ENCODE measurements around the gene PLA2G10. TPM values are rescaled to one million over a fixed set of nuclear protein-coding genes. Genes with fewer than 3 reads are reported as not detected.

The PLA2G10 gene
- total and polyA plus RNA-seq, 2 of the 13 experiments (the other 11 are each of a cell fraction or from before 2014, with no cell fraction given) = not detected

- intact Hi-C loops (cut with micrococcal nuclease; ENCODE audit: unreplicated experiment) = loop anchor here (5.0 kb wide), 1 partner anchor 232 kb away; no protein-coding TSS in a partner anchor
- H3K9ac ChIP-seq (ENCODE audit: insufficient read depth, low read depth, low read length) = peak overlapping the region; percentile 93; the same call in 1 of the 2 replicates
- peaks cover 2 to 24% of the 10 kb centered on the region in 2 experiments for H3K36me3 ChIP-seq (replicated peaks in 1 of 2; ENCODE audit: control insufficient read depth in 1 of 2, insufficient read depth in 2 of 2, low read length in 2 of 2)
- POLR2A ChIA-PET = interaction anchor here (0.6 to 1.7 kb wide), 13 partner anchors 8 to 1254 kb away, joined by 3 to 8 read pairs (median 4); partner anchors contain the start of genes CEP20 and ERCC4
- ATAC-seq (no peak), DNase-seq (ENCODE audit: low spot score) (no peak), FAIRE-seq (no peak)
- in situ Hi-C loops (cut with HindIII; ENCODE audit: extremely low pct_ligation_motif_present, low pct_unique_long_range_greater_than_20kb) = no loop called here
- H2AFZ ChIP-seq (ENCODE audit: low read length) = no peak overlapping the region
- H3K4me2 ChIP-seq (ENCODE audit: low read depth, low read length) = peak overlapping the region; percentile 83
- CTCF ChIA-PET (ENCODE audit: low intra/inter-chr PET ratio, low total read pairs) = no interaction called here
- TF ChIP-seq DPF2 (CRISPR knock-in tag; IDR thresholded peaks at IDR 0.05; ENCODE audit: borderline replicate concordance, low read depth) = 0 out of 2 replicates have a peak, but pooled peaks have one; percentile 3
- peak; percentile 25; the same call in 1 of the 2 replicates for TF ChIP-seq ZMYM4 (CRISPR knock-in tag; IDR thresholded peaks at IDR 0.05)
- 0 out of 2 replicates have a peak, but pooled peaks have one; percentile 17 for TF ChIP-seq RARG (CRISPR knock-in tag; IDR thresholded peaks at IDR 0.05; ENCODE audit: low read depth)
- no peak for TF ChIP-seq MED8 (CRISPR knock-in tag; IDR thresholded peaks at IDR 0.05; ENCODE audit: insufficient replicate concordance)
- TF ChIP-seq SNAPC5 (CRISPR knock-in tag; IDR thresholded peaks at IDR 0.05; ENCODE audit: borderline replicate concordance) = 0 out of 2 replicates have a peak, but pooled peaks have one; percentile 34
- no peak for TF ChIP-seq ZNF776 (CRISPR knock-in tag; IDR thresholded peaks at IDR 0.05)
- TF ChIP-seq, protein P1, sequence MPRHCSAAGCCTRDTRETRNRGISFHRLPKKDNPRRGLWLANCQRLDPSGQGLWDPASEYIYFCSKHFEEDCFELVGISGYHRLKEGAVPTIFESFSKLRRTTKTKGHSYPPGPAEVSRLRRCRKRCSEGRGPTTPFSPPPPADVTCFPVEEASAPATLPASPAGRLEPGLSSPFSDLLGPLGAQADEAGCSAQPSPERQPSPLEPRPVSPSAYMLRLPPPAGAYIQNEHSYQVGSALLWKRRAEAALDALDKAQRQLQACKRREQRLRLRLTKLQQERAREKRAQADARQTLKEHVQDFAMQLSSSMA (CRISPR knock-in tag; IDR thresholded peaks at IDR 0.05) = 0 out of 2 replicates have a peak, but pooled peaks have one; percentile 15
- TF ChIP-seq ARNTL (CRISPR knock-in tag; IDR thresholded peaks at IDR 0.05) = 0 out of 2 replicates have a peak, but pooled peaks have one; percentile 12
- TF ChIP-seq SMAD9 (CRISPR knock-in tag; IDR thresholded peaks at IDR 0.05) = 0 out of 2 replicates have a peak, but pooled peaks have one; percentile 11
- no peak for TF ChIP-seq ZNF660 (CRISPR knock-in tag; IDR thresholded peaks at IDR 0.05; ENCODE audit: borderline replicate concordance, low read depth)
- no peak; the same call in 1 of the 2 replicates for TF ChIP-seq ZNF335 (CRISPR knock-in tag; IDR thresholded peaks at IDR 0.05)
- 0 out of 2 replicates have a peak, but pooled peaks have one; percentile 33 for TF ChIP-seq ZNF30 (CRISPR knock-in tag; IDR thresholded peaks at IDR 0.05)
- TF ChIP-seq ZBTB42 (CRISPR knock-in tag; IDR thresholded peaks at IDR 0.05) = no peak
- 0 out of 2 replicates have a peak, but pooled peaks have one; percentile 9 for TF ChIP-seq KDM3A (CRISPR knock-in tag; IDR thresholded peaks at IDR 0.05; ENCODE audit: low read depth)
- peak; percentile 29; the same call in 1 of the 2 replicates for TF ChIP-seq MTF2 (CRISPR knock-in tag; IDR thresholded peaks at IDR 0.05; ENCODE audit: borderline replicate concordance)
- TF ChIP-seq, protein P2, sequence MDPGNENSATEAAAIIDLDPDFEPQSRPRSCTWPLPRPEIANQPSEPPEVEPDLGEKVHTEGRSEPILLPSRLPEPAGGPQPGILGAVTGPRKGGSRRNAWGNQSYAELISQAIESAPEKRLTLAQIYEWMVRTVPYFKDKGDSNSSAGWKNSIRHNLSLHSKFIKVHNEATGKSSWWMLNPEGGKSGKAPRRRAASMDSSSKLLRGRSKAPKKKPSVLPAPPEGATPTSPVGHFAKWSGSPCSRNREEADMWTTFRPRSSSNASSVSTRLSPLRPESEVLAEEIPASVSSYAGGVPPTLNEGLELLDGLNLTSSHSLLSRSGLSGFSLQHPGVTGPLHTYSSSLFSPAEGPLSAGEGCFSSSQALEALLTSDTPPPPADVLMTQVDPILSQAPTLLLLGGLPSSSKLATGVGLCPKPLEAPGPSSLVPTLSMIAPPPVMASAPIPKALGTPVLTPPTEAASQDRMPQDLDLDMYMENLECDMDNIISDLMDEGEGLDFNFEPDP (CRISPR knock-in tag; conservative IDR thresholded peaks at IDR 0.05) = 0 out of 2 replicates have a peak, but pooled peaks have one; percentile 50
- TF ChIP-seq, protein P3, sequence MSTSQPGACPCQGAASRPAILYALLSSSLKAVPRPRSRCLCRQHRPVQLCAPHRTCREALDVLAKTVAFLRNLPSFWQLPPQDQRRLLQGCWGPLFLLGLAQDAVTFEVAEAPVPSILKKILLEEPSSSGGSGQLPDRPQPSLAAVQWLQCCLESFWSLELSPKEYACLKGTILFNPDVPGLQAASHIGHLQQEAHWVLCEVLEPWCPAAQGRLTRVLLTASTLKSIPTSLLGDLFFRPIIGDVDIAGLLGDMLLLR (CRISPR knock-in tag; IDR thresholded peaks at IDR 0.05) = peak; percentile 7; the same call in 1 of the 2 replicates
- peak; percentile 73; the same call in 1 of the 2 replicates for TF ChIP-seq ZNF317 (CRISPR knock-in tag; IDR thresholded peaks at IDR 0.05)
- 0 out of 2 replicates have a peak, but pooled peaks have one; percentile 2 for TF ChIP-seq ZSCAN29 (CRISPR knock-in tag; conservative IDR thresholded peaks at IDR 0.05)
- TF ChIP-seq ZBTB21 (CRISPR knock-in tag; IDR thresholded peaks at IDR 0.05) = 0 out of 2 replicates have a peak, but pooled peaks have one; percentile 2
- 0 out of 2 replicates have a peak, but pooled peaks have one; percentile 0 for TF ChIP-seq ZNF543 (CRISPR knock-in tag; IDR thresholded peaks at IDR 0.05)
- TF ChIP-seq KLF9 (CRISPR knock-in tag; IDR thresholded peaks at IDR 0.05; ENCODE audit: low read depth) = peak; percentile 5; the same call in 1 of the 2 replicates
- TF ChIP-seq SP4 (CRISPR knock-in tag; IDR thresholded peaks at IDR 0.05) = no peak
- BruUV-seq (replicated peaks) = no TSS peak
- no peak overlapping the region for H3K27ac ChIP-seq (ENCODE audit: extremely low read length, insufficient read depth, low read length)
- H3K27me3 ChIP-seq (ENCODE audit: control insufficient read depth in 1 of 2, insufficient read depth in 2 of 2, low read length in 2 of 2) = no peaks in the 10 kb centered on the region; a peak in 1 of 5 replicates
- H3K4me3 ChIP-seq (replicated peaks in 1 of 3; ENCODE audit: insufficient read depth in 1 of 3, low read depth in 2 of 3, low read length in 3 of 3) = peak overlapping the region in 2 of 3 experiments; percentile 89 to 95; a peak in 4 of 6 replicates
- peaks cover 58% of the 10 kb centered on the region for H3K4me1 ChIP-seq (ENCODE audit: insufficient read depth, low read length)
- H3K79me2 ChIP-seq (ENCODE audit: insufficient read depth, low read length) = peaks cover 67% of the 10 kb centered on the region
- 84% methylated on average over 7 of the region's 7 CpGs for WGBS (ENCODE audit: low lambda C conversion rate)
- no peaks in the 10 kb centered on the region for H3K9me3 ChIP-seq (ENCODE audit: low read length)
- H4K20me1 ChIP-seq (ENCODE audit: insufficient read depth, low read length) = peaks cover 30% of the 10 kb centered on the region
Measured at GRCh38 chr16:14634389-14634725, 59.8 kb downstream of the PLA2G10 start.

All from HepG2 (cell line).